CD14-positive monocyte (primary cell): ENCODE measurements around the gene ARFGEF3. TPM values are rescaled to one million over a fixed set of nuclear protein-coding genes. Genes with fewer than 3 reads are reported as not detected.

Experiments used
- DNase-seq, 3 donors: peaks; one replicate each; pipeline ENCODE4 v3.0.0-alpha.2; 2011 to 2022
- H2AFZ ChIP-seq: 2 replicates; pipeline ENCODE4 v1.6.0; 2012; ENCODE audit warnings: mild to moderate bottlenecking, low read depth, low read length, inconsistent platforms; ENCODE audit not compliant: insufficient read depth, poor library complexity, severe bottlenecking
- H3K27ac ChIP-seq, 2 donors: 1 replicate in 1 of 2; 2 replicates in 1 of 2; pipeline ENCODE4 v1.5.1; 2012 to 2013; ENCODE audit warnings: low read length in 2 of 2, control low read depth in 1 of 2, inconsistent platforms in 1 of 2, low read depth in 1 of 2, mild to moderate bottlenecking in 1 of 2
- H3K27me3 ChIP-seq, 2 donors: one replicate each; pipeline versions ENCODE4 v1.6.0 to v1.6.1; 2011 to 2013; ENCODE audit warnings: low read length in 2 of 2; ENCODE audit not compliant: control insufficient read depth in 2 of 2, insufficient read depth in 2 of 2
- H3K36me3 ChIP-seq, 2 donors: replicated peaks in 1 of 2; 1 replicate in 1 of 2; 2 replicates in 1 of 2; pipeline versions ENCODE4 v1.5.1 to v1.6.1; 2012 to 2013; ENCODE audit warnings: low read length in 2 of 2, control low read depth in 1 of 2, inconsistent platforms in 1 of 2, mild to moderate bottlenecking in 1 of 2; ENCODE audit not compliant: insufficient read depth in 2 of 2, control insufficient read depth in 1 of 2
- H3K4me1 ChIP-seq, 2 donors: 1 replicate in 1 of 2; 2 replicates in 1 of 2; pipeline versions ENCODE4 v1.5.1 to v1.6.1; 2012 to 2013; ENCODE audit warnings: low read length in 2 of 2, control low read depth in 1 of 2, inconsistent platforms in 1 of 2, mild to moderate bottlenecking in 1 of 2, moderate library complexity in 1 of 2; ENCODE audit not compliant: insufficient read depth in 2 of 2, control insufficient read depth in 1 of 2
- H3K4me2 ChIP-seq: replicated peaks from 2 replicates; pipeline ENCODE3; 2012; ENCODE audit warnings: low read length, moderate library complexity, mild to moderate bottlenecking; ENCODE audit not compliant: poor library complexity, severe bottlenecking; ENCODE audit errors: extremely low read depth
- H3K4me3 ChIP-seq, 3 experiments: fragments of 200-600 bp in 1 of 3; sonication (generic) in 1 of 3; replicated peaks in 1 of 3; 1 replicate in 2 of 3; 2 replicates in 1 of 3; pipeline ENCODE4 v1.5.1; 2011 to 2013; ENCODE audit warnings: low read length in 3 of 3, mild to moderate bottlenecking in 3 of 3, control low read depth in 2 of 3, low read depth in 2 of 3, inconsistent platforms in 1 of 3, moderate library complexity in 1 of 3
- H3K79me2 ChIP-seq: 2 replicates; pipeline ENCODE4 v1.6.0; 2012; ENCODE audit warnings: mild to moderate bottlenecking, control low read depth, inconsistent platforms, low read length, moderate library complexity; ENCODE audit not compliant: insufficient read depth
- H3K9ac ChIP-seq: 2 replicates; pipeline ENCODE4 v1.6.0; 2017; ENCODE audit warnings: low read length, mild to moderate bottlenecking; ENCODE audit not compliant: insufficient read depth, poor library complexity, severe bottlenecking
- H3K9me3 ChIP-seq, 2 donors: replicated peaks in 1 of 2; 1 replicate in 1 of 2; 2 replicates in 1 of 2; pipeline versions ENCODE4 v1.5.1 to v1.6.1; 2012 to 2013; ENCODE audit warnings: low read length in 2 of 2, control low read depth in 1 of 2; ENCODE audit not compliant: control insufficient read depth in 1 of 2, insufficient read depth in 1 of 2
- H4K20me1 ChIP-seq: 2 replicates; pipeline ENCODE4 v1.6.0; 2012; ENCODE audit warnings: mild to moderate bottlenecking, low read length, control low read depth, moderate library complexity; ENCODE audit not compliant: insufficient read depth
- H3K27ac Mint-ChIP-seq, 7 donors: one replicate each; pipeline ENCODE4 v1.8.0; 2020; ENCODE audit warnings: mild to moderate bottlenecking in 7 of 7, mixed read lengths in 7 of 7, moderate library complexity in 6 of 7, inconsistent platforms in 2 of 7
- H3K27me3 Mint-ChIP-seq, 3 donors: one replicate each; pipeline ENCODE4 v1.8.0; 2021 to 2022; ENCODE audit warnings: low read depth in 3 of 3, mild to moderate bottlenecking in 3 of 3, mixed read lengths in 3 of 3, moderate library complexity in 3 of 3, inconsistent platforms in 1 of 3
- H3K36me3 Mint-ChIP-seq, 2 donors: one replicate each; pipeline ENCODE4 v1.8.0; 2020; ENCODE audit warnings: mixed read lengths in 2 of 2, inconsistent platforms in 1 of 2, mild to moderate bottlenecking in 1 of 2
- H3K4me1 Mint-ChIP-seq: one replicate; pipeline ENCODE4 v1.8.0; 2020; ENCODE audit warnings: mild to moderate bottlenecking, mixed read lengths
- H3K4me3 Mint-ChIP-seq, 2 donors: one replicate each; pipeline ENCODE4 v1.8.0; 2020; ENCODE audit warnings: mild to moderate bottlenecking in 2 of 2, mixed read lengths in 2 of 2, moderate library complexity in 1 of 2
- H3K9me3 Mint-ChIP-seq, 7 donors: one replicate each; pipeline ENCODE4 v1.8.0; 2020 to 2022; ENCODE audit warnings: mixed read lengths in 7 of 7, mild to moderate bottlenecking in 6 of 7, moderate library complexity in 6 of 7, inconsistent platforms in 2 of 7
- WGBS: methylation state at CpG from one replicate; pipeline ENCODE4 v1.1.5; 2013; ENCODE audit warnings: missing lambda C conversion rate; ENCODE audit not compliant: insufficient coverage; 5-methylcytosine and 5-hydroxymethylcytosine counted together
- intact Hi-C, 2 donors: fragments of 100-400 bp; cut with micrococcal nuclease; formaldehyde crosslinking; loops; one replicate each; pipeline versions ENCODE4 v1.15.0 to v1.15.1; 2023
- polyA plus RNA-seq, 3 donors: library from polyadenylated mRNA; depleted of rRNA in 1 of 3; unstranded in 2 of 3; stranded (reverse) in 1 of 3; fragments of 300-500 nt in 2 of 3; fragments of >200 nt in 1 of 3; fragmentation: Illumina TruSeq in 2 of 3; gene quantifications; 1 replicate in 2 of 3; 2 replicates in 1 of 3; pipeline ENCODE4 v1.2.3, GENCODE V29; 2012 to 2021
- TF ChIP-seq, protein P1 (sequence below): fragments of 200-600 bp; IDR thresholded peaks from one replicate; pipeline ENCODE4 v1.8.0; 2022; ENCODE audit warnings: antibody characterized with exemption, mild to moderate bottlenecking

The ARFGEF3 gene
- polyA plus RNA-seq, 3 donors: not detected

DNA sequence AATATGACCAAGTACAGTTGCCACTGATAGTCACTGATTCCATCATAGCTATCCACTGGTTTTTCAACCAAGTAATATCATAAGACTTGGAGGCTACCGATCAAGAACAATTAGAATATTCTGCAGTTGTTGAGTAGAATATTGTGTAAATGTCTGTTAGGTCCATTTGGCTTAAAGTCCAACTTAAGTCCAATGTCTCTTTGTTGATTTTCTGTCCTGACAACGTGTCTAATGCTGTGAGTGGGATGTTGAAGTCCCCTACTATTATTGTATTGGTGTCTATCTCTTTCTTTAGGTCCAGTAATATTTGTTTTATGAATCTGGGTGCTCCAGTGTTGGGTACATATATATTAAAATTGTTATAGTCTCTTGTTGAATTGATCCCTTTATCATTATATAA is 13.9 kb downstream of the ARFGEF3 start:
- TF ChIP-seq, protein P1, sequence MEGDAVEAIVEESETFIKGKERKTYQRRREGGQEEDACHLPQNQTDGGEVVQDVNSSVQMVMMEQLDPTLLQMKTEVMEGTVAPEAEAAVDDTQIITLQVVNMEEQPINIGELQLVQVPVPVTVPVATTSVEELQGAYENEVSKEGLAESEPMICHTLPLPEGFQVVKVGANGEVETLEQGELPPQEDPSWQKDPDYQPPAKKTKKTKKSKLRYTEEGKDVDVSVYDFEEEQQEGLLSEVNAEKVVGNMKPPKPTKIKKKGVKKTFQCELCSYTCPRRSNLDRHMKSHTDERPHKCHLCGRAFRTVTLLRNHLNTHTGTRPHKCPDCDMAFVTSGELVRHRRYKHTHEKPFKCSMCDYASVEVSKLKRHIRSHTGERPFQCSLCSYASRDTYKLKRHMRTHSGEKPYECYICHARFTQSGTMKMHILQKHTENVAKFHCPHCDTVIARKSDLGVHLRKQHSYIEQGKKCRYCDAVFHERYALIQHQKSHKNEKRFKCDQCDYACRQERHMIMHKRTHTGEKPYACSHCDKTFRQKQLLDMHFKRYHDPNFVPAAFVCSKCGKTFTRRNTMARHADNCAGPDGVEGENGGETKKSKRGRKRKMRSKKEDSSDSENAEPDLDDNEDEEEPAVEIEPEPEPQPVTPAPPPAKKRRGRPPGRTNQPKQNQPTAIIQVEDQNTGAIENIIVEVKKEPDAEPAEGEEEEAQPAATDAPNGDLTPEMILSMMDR: no peak
- Histone ChIP-seq H3K9me3 (peaks cover 5% of the 10 kb centered on the region in 2 donors), H4K20me1 (no peaks in the 10 kb centered on the region), H3K79me2 (no peaks in the 10 kb centered on the region), H3K4me1 (no peaks in the 10 kb centered on the region), H2AFZ (no peak overlapping the region), H3K9ac (no peak overlapping the region), H3K27me3 (peaks cover 0 to 6% of the 10 kb centered on the region in 2 donors), H3K36me3 (no peaks in the 10 kb centered on the region), H3K4me2 (no peak overlapping the region), H3K4me3 (no peak overlapping the region), H3K27ac (no peak overlapping the region)
- H3K27me3 Mint-ChIP-seq: peaks cover 5 to 11% (median 10%) of the 10 kb centered on the region in 3 donors
- no peak for DNase-seq
- H3K4me3 Mint-ChIP-seq: no peak overlapping the region
- H3K9me3 Mint-ChIP-seq: peaks cover 10 to 30% (median 19%) of the 10 kb centered on the region in 7 donors
- intact Hi-C loops: no loop called here
- H3K4me1 Mint-ChIP-seq: no peaks in the 10 kb centered on the region
- H3K36me3 Mint-ChIP-seq: no peaks in the 10 kb centered on the region
- WGBS: no CpG with 5 or more reads among the region's 2 CpGs
- H3K27ac Mint-ChIP-seq: no peak overlapping the region

DNA sequence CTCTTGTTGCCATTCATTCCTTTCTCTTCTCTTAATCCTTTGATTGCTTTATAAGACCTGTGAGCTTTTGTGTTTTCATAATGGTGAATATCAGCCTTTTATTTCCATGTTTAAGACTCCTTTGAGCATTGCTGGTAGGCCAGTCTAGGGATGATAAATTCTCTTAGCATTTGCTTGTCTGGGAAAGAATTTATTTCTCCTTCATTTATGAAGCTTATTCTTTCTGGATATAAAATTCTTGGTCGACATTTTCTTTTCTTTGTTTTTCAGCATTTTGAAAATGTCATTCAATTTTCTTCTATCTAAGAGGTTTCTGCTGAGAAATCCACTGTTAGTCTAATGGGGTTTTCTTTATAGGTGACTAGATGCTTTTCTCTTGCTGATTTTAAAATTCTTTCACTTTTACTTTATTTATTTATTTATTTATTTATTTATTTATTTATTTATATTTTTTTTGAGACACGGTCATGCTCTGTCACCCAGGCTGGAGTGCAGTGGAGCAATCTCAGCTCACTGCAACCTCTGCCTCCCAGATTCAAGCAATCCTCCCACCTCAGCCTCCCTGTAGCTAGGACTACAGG is 15.0 kb downstream of the ARFGEF3 start:
- intact Hi-C loops: no loop called here
- Histone ChIP-seq H3K4me3 (no peak overlapping the region), H2AFZ (no peak overlapping the region), H3K27me3 (peaks cover 0 to 6% of the 10 kb centered on the region in 2 donors), H3K36me3 (no peaks in the 10 kb centered on the region), H3K9me3 (peaks cover 5% of the 10 kb centered on the region in 2 donors), H3K4me2 (no peak overlapping the region), H4K20me1 (no peaks in the 10 kb centered on the region), H3K79me2 (no peaks in the 10 kb centered on the region), H3K27ac (no peak overlapping the region), H3K9ac (no peak overlapping the region), H3K4me1 (no peaks in the 10 kb centered on the region)
- no peak overlapping the region for H3K4me3 Mint-ChIP-seq
- H3K36me3 Mint-ChIP-seq: no peaks in the 10 kb centered on the region
- WGBS: no CpG with 5 or more reads among the region's 2 CpGs
- no peak for DNase-seq
- H3K9me3 Mint-ChIP-seq: peaks cover 10 to 30% (median 21%) of the 10 kb centered on the region in 7 donors
- no peak overlapping the region for H3K27ac Mint-ChIP-seq
- TF ChIP-seq, protein P1: no peak
- no peaks in the 10 kb centered on the region for H3K4me1 Mint-ChIP-seq
- H3K27me3 Mint-ChIP-seq: peaks cover 3 to 12% (median 7%) of the 10 kb centered on the region in 3 donors
